Measurements from ENCODE around the gene ST8SIA4.

DNA sequence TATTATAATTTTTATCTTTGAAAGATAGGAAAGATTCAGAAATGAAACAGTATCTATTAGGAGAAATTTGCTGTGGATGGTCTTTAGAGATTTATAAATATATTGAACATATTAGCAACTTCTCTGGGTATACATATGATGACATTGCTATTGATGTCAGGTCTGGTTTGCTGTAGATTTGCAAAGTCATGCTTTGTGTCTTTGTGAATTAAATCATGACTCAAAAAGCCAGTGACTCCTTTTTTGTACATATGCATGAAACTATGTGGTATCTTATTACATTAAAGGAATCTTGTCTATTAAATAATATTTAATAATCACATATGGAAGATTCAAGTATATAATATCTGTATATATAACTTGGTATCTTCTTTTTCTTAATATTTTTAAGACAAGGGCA, 141.9 kb downstream of the ST8SIA4 start:
- TF ChIP-seq, protein P1, sequence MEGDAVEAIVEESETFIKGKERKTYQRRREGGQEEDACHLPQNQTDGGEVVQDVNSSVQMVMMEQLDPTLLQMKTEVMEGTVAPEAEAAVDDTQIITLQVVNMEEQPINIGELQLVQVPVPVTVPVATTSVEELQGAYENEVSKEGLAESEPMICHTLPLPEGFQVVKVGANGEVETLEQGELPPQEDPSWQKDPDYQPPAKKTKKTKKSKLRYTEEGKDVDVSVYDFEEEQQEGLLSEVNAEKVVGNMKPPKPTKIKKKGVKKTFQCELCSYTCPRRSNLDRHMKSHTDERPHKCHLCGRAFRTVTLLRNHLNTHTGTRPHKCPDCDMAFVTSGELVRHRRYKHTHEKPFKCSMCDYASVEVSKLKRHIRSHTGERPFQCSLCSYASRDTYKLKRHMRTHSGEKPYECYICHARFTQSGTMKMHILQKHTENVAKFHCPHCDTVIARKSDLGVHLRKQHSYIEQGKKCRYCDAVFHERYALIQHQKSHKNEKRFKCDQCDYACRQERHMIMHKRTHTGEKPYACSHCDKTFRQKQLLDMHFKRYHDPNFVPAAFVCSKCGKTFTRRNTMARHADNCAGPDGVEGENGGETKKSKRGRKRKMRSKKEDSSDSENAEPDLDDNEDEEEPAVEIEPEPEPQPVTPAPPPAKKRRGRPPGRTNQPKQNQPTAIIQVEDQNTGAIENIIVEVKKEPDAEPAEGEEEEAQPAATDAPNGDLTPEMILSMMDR (IDR thresholded peaks at IDR 0.05; ENCODE audit: extremely low read depth in 1 of 2, insufficient read depth in 1 of 2, low read depth in 1 of 2, low read length in 2 of 2), result no peak
- TF ChIP-seq POLR2AphosphoS5 (IDR thresholded peaks at IDR 0.05; ENCODE audit: insufficient read depth, low read depth, low read length) (no peak), POLR2A (IDR thresholded peaks at IDR 0.05; ENCODE audit: low read depth, low read length) (no peak), MYC (IDR thresholded peaks at IDR 0.05; ENCODE audit: low read depth, low read length) (no peak), EZH2 (IDR thresholded peaks at IDR 0.05; ENCODE audit: borderline replicate concordance, low read depth, low read length, severe bottlenecking) (no peak), JUN (IDR thresholded peaks at IDR 0.05; ENCODE audit: borderline replicate concordance, insufficient read depth, insufficient read length, low read depth) (no peak)
- TF ChIP-seq, protein P2, sequence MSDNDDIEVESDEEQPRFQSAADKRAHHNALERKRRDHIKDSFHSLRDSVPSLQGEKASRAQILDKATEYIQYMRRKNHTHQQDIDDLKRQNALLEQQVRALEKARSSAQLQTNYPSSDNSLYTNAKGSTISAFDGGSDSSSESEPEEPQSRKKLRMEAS (IDR thresholded peaks at IDR 0.05; ENCODE audit: insufficient read depth, insufficient read length), result no peak

All from endothelial cell of umbilical vein (primary cell).